HG03442 (cell line): ENCODE measurements around the gene OR1J1.

ENCODE experiments used
- ATAC-seq: cut with Tn5 transposase; IDR thresholded peaks from one replicate; pipeline ENCODE4 v1.9.1; 2021; ENCODE audit warnings: mild to moderate bottlenecking, moderate library complexity; ENCODE audit not compliant: unreplicated experiment

Gene OR1J1

DNA sequence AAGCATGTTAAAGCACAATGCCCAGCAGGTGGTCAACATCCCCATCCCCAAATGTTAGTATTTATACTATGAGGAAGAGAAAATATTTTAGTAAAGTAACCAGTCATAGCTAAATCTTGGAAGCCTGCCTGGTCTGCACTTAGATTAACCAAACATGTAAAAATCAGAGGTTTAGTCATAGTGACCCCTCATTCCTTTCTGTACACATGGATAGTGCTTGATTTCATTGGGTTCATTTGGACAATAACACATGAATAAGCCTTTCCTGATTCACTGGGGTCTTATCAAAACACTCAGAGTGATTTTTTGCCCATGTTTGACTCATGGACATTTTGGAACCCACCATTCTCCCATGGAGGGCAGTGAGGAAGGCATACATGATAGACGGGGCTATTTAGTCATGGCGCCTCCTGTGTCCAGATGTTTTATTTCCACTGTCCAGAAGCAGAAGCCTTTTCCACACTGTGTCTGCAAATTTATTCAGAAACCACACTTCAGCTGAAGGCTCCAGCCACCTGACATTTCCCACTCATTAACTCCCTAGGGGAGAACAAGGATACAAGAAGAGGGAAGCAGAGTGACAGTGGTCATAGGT lies 32.5 kb downstream of the OR1J1 start:
- ATAC-seq = no peak

DNA sequence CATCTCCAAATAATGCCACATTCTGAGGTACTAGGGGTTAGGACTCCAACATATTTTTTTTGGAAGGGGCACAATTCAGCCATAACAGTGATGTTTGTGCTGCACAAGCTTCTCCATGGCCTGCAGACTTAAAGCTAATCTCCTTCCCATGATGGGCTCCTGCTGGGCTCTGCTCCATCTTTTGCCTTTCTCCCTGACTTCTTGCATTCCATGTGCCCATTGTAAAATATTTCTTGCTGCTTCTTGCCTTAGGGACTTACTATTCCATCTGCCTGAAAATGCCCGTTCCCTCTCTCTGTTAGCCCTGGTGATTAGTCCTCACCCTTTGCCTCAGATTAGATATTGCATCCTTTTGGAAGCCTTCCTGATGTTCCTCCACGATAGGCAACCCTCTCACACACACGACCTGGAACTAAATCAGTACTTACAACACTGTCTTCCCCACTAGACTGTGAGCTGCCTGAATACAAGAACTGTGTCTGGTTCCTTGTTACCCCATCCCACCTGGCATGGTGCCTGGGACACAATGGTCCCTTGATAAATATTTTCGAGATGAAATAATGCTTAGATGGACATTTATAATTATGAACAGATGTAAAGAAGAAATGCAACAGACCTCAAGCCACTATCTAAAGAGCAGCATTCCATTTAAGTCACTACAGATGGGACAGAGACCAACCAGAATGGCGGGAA lies 33.5 kb downstream of the OR1J1 start:
- ATAC-seq = no peak

DNA sequence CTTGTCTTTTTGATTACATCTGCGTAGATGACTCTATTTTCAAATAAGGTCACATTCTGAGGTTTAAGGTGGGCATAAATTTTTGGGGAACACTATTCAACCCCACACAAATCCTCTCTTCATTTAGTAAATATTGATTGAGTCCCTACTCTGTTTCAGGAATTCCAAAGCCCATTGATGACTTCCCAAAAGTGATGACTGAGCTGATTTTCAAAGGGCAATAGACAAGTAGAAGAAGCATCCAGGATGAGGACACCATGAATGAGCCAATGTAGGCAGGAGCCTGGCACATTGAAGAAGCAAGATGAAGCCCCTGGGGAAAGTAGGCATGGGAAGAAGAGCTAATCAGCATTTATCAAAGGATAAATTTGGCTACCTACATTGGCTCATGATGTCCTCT lies 35.2 kb downstream of the OR1J1 start:
- ATAC-seq = no peak
